ENCODE results near the gene ANKS3.

DNA sequence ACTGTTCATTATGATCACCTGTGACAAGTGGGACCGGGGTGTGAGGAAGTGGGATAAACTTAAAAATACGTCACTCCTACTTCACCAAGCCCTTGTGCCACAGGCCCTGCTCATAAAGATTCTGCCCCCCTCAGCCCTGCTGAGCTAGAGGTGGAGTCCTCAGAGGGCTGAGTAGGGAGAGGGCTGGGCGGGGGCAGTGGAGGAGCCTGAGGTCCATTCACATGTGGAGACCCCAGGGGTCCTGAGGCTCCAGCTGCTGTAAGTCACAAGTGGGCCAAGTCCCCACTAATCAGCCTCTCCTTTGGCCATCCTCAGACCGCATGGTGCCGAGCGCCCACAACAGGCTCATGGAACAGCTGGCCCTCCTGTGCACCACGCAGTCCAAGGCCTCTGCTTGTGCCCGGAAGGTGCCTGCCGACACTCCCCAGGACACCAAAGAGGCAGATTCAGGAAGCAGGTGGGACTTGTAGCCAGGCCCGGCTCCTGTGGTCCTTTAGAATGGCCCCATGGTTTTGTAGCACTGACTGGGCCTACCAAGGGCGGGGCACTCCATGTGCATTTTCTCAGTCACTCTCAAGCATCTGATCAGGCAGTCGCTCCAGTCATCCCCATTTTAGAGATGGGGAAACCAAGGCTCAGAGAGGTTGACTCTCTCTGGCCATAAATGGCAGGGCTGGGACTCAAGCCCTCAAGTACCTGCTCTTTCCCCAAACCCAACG lies 10.6 kb upstream of the ANKS3 start:
- TF ChIP-seq, protein P1, sequence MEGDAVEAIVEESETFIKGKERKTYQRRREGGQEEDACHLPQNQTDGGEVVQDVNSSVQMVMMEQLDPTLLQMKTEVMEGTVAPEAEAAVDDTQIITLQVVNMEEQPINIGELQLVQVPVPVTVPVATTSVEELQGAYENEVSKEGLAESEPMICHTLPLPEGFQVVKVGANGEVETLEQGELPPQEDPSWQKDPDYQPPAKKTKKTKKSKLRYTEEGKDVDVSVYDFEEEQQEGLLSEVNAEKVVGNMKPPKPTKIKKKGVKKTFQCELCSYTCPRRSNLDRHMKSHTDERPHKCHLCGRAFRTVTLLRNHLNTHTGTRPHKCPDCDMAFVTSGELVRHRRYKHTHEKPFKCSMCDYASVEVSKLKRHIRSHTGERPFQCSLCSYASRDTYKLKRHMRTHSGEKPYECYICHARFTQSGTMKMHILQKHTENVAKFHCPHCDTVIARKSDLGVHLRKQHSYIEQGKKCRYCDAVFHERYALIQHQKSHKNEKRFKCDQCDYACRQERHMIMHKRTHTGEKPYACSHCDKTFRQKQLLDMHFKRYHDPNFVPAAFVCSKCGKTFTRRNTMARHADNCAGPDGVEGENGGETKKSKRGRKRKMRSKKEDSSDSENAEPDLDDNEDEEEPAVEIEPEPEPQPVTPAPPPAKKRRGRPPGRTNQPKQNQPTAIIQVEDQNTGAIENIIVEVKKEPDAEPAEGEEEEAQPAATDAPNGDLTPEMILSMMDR (IDR thresholded peaks at IDR 0.05), result no peak
- no peak for TF ChIP-seq POLR2A (IDR thresholded peaks at IDR 0.05)

All from thyroid gland (tissue), 4 donors.